Astrocyte of the cerebellum (primary cell): ENCODE results near the gene GPR137B.

Experiments used
- DNase-seq: peaks from one replicate; pipeline ENCODE4 v3.0.0-alpha.2; 2011; ENCODE audit warnings: low read depth
- H3K4me3 ChIP-seq: 2 replicates; pipeline ENCODE4 v1.5.1; 2011; ENCODE audit warnings: mild to moderate bottlenecking, low read depth, low read length, moderate library complexity
- in situ Hi-C: cut with HindIII; loops from 2 replicates; pipeline ENCODE4 v1.10.0; 2017; ENCODE audit warnings: low sequenced_read_pairs
- TF ChIP-seq, protein P1 (sequence below): IDR thresholded peaks from 2 replicates; pipeline ENCODE4 v1.5.1; 2012; ENCODE audit warnings: low read length, low read depth, moderate library complexity, mild to moderate bottlenecking; ENCODE audit errors: missing control alignments

GPR137B gene

DNA sequence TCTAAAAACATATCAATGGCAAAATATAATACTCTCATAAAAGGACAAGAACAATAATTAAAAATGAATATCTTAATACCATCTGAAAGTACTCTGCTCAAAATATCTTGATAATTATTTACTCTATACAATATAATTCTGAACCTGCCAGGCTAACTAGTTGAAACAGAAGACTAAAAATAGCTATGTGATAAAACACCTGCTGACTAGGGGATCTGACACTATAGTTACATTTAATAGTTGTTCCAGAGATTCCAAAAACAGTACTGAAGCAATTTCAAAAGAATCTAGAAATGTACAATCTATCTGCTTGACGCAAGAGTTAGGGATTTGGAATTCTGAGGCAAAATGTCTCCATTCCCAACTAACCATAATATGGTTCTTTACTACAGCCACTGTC lies 109.2 kb downstream of the GPR137B start:
- in situ Hi-C loops = no loop called here
- TF ChIP-seq, protein P1, sequence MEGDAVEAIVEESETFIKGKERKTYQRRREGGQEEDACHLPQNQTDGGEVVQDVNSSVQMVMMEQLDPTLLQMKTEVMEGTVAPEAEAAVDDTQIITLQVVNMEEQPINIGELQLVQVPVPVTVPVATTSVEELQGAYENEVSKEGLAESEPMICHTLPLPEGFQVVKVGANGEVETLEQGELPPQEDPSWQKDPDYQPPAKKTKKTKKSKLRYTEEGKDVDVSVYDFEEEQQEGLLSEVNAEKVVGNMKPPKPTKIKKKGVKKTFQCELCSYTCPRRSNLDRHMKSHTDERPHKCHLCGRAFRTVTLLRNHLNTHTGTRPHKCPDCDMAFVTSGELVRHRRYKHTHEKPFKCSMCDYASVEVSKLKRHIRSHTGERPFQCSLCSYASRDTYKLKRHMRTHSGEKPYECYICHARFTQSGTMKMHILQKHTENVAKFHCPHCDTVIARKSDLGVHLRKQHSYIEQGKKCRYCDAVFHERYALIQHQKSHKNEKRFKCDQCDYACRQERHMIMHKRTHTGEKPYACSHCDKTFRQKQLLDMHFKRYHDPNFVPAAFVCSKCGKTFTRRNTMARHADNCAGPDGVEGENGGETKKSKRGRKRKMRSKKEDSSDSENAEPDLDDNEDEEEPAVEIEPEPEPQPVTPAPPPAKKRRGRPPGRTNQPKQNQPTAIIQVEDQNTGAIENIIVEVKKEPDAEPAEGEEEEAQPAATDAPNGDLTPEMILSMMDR = no peak
- DNase-seq = no peak
- no peak overlapping the region for H3K4me3 ChIP-seq

DNA sequence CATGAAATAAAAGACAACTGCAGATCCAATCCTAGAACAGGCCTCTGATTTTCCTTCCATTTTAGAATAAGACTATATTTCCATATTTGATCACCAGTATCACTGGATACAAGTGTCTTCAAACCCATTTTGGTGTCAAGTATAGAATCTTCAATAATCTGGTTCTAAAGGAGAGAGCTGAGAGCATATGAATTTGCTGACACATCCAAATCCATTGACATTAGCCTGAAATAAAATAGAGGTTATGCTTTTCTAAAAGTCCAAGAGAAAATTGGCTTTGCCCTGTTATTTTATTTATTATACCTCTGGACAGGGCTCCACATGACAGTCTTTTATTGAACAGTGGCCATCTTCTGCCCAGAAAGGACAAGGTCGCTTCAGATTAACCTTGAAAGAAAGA lies 110.8 kb downstream of the GPR137B start:
- TF ChIP-seq, protein P1 = no peak
- H3K4me3 ChIP-seq = no peak overlapping the region
- no peak for DNase-seq
- in situ Hi-C loops = no loop called here

DNA sequence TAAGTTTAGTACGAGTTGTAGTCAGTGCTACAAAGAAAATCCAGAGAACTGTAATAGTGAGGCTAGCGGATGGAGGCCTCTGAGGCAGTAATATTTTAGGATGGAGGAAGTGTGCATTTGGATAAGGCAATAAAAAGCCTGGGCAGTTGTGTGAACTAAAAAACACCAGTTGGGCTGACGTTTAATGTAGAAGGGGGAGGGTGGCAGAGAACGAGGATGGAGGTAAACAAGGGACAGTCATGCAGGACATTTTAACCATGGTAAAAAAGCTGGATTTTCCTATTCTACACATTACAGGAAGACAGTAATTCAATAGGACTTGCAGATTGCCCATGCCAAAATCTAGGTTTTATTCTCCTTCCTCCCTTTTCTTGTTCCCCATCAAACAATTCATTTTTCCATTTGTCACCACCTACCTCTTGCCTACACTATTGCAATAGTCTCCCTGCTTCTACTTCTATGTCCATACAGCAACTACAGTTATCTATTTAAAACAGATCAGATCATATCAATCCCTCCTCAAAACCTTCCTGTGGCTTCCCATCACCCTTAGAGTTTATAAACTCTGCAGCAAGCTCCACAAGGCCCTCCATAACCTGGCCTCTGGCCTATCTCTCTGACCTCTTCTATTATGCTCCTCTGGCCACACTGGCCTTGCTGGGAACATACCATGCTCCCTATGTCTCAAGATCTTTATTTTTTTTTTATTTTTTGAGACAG lies 111.7 kb downstream of the GPR137B start:
- DNase-seq = no peak
- in situ Hi-C loops = no loop called here
- TF ChIP-seq, protein P1 = no peak
- H3K4me3 ChIP-seq = no peak overlapping the region

DNA sequence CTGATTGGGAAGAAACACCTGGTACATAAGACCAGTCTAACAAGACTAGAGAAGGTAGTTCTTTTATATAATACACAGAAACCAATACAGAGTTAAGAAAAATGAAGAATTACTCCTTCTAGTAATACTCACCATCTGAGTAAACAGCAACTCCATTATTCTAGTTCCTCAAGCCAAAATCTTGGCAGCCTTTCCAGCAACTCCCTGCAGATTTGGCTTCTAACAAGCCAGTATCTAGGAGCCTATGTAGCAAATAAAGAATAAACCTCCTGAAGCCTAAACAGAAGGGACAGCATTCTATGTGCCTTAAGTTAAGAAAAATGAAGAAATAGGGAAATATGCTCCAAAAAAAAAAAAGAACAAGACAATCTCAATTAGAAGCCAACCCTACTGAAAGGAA lies 114.9 kb downstream of the GPR137B start:
- H3K4me3 ChIP-seq = no peak overlapping the region
- DNase-seq = no peak
- TF ChIP-seq, protein P1 = no peak
- in situ Hi-C loops = no loop called here

DNA sequence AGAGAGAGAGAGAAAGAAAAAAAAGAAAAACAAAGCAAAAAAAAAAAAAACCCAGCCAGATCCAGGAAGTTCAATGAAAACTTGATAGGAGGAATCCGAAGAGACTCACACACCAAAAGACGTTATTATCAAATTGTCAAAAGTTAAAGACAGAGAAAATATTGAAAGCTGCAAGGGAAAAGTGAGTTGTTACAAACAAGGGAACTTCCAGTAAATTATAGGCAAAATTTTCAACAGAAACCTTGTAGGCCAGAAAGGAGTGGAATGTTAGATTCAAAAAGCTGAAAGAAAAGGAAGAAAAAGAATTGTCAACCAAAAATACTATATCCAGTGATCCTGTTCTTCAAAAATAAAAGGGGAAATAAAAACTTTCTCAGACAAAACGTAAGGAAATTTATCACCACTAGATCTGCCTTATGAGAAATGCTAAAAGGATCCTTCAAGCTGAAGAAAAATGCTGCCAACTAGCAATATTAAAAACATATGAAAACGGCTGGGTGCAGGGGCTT lies 115.8 kb downstream of the GPR137B start:
- in situ Hi-C loops = no loop called here
- no peak for DNase-seq
- H3K4me3 ChIP-seq = no peak overlapping the region
- TF ChIP-seq, protein P1 = no peak
